Activated CD4-positive, alpha-beta T cell treated with anti-CD3 and anti-CD28 coated beads, Interleukin-10, Interleukin-2, amounts not matched to agents 100 ng/mL and 50 ng/mL, durations not matched to agents 16 hours and 8 hours (primary cell): ENCODE measurements around the gene PVR.
"Not testable (repeated sequence)": the region's sequence is repeated elsewhere in the genome, so short reads cannot be mapped to it uniquely, and the experiment has no call there.

Experiments used
- DNase-seq: peaks from one replicate; pipeline ENCODE4 v3.0.0-alpha.2; 2020

Gene PVR

DNA sequence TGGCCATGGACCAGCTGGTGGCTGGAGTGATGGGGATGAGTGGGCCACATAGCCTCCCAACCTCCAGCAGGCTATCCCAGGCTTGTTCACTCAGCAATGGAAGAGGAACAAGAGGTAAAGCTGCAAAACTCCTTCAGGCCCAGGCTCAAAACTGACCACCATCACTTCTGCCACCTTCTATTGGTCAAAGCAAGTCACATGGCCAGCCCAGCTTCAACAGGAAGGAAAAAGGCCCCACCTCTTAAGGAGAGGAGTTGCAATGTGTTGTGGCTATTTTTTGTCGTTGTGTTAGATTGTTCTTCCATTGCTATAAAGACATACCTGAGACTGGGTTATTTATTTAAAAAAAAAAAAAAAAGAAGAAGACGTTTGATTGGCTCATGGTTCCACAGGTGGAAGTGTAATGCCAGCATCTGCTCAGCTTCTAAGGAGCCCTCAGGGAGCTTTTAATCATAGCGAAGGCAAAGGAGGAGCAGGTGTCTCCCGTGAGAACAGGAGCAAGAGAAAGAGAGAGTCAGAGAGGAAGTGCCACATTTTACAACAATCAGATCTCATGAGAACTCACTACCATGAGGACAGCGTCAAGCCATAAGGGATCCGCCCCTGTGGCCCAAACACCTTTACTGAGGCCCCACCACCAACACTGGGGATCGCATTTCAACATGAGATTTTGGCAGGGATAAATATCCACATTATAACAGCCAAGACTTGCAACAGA lies 24.9 kb upstream of the PVR start:
- DNase-seq = no peak

DNA sequence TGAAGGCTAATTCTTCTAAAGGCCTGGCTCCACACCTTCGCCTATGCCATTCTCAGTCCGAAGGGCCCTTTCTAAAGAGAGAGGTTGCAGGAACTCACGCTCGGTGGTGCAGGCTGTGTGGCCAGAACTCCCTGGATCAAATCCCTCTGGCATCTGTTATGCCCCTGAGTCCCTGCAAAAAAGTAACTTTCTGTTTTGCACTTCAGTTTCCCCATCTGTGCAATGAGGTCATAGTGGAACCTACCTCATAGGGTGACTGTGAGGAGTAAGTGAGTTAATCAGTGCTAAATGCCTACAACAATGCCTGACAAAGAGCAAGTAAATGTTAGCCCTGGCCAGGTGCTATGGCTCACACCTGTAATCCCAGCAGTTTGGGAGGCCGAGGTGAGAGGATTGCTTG lies 23.0 kb upstream of the PVR start:
- no peak for DNase-seq

DNA sequence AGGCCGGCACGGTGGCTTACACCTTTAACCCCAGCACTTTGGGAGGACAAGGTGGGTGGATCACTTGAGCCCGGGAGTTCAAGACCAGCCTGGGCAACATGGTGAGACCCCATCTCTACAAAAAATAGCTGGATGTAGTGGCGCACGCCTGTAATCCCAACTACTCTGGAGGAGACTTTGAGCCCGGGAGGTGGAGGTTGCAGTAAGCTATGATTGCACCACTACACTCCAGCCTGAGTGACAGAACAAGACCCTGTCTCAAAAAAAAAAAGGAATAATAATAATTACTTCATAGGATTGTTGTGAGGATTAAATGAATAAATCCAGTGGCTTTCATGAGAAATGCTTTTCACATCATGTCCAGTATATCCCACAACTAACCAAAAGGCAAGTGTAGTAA lies 22.3 kb upstream of the PVR start:
- DNase-seq = no peak

DNA sequence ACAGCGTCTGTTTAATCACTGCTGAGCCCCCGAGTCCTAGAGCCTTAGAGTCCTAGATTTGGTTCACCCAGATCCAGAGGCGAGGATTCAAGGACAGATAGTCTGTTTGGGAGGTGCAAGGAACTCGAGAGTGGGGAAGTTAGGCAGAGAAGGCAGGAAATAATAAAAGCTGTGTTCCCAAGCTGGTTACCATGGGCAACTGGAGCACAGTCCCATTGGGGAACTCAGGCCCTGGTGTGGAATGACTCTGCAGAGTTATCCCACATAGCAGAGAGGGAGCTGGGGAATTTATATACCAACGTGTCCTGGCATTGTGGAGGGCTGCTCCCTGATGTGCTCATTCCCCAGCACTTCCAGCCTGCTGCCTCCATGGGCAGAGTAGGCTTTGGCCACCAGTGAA lies 20.6 kb upstream of the PVR start:
- DNase-seq = no peak

DNA sequence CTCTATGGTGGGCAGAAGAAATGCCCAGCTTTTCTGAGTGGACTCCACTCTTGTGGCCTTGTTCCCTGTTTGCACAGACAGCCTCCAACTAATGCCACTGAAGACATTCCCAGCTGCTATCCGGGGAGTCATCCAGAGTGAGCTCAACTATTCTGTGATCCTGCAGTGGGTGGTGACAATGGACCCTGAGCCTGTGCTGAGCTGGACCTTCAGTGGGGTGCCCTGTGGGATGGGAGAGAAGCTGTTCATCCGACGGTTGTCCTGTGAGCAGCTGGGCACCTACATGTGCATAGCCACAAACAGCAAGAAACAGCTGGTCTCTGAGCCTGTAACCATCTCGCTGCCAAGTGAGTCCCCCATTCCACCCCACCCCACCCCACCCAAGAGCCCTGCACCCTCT lies 20.1 kb upstream of the PVR start:
- DNase-seq = no peak

DNA sequence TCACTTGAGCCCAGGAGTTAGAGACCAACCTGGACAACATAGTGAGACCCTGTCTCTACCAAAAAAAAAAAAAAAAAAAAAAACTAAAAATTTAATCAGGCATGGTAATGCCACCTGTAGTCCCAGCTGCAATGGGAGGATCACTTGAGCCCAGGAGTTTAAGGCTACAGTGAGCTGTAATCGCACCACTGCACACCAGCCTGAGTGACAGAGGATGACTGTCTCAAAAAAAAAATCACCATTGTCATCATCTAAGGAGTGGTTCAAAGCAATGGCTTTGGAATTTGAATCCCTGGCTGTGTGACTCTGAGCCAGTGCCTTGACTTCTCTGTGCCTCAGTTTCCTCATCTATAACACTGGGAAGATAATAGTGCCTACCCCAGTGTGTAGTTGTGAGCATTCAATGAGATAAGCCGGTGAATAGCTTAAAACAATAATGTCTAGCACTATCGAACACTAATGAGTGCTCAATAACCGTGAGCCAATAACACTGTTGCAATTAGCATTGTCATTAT lies 18.8 kb upstream of the PVR start:
- no peak for DNase-seq

DNA sequence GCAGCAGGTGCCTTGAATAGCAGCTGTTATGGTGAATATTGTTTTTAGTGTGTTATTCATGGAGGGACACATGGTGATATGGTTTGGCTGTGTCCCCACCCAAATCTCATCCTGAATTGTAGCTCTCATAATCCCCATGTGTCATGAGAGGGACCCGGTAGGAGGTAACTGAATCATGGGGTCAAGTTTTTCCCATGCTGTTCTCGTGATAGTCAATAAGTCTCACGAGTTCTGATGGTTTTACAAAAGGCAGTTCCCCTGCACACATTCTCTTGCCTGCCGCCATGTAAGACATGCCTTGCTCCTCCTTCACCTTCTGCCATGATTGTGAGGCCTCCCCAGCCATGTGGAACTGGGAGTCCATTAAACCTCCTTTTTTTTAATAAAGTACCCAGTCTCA lies 18.1 kb upstream of the PVR start:
- DNase-seq = not testable (repeated sequence)

DNA sequence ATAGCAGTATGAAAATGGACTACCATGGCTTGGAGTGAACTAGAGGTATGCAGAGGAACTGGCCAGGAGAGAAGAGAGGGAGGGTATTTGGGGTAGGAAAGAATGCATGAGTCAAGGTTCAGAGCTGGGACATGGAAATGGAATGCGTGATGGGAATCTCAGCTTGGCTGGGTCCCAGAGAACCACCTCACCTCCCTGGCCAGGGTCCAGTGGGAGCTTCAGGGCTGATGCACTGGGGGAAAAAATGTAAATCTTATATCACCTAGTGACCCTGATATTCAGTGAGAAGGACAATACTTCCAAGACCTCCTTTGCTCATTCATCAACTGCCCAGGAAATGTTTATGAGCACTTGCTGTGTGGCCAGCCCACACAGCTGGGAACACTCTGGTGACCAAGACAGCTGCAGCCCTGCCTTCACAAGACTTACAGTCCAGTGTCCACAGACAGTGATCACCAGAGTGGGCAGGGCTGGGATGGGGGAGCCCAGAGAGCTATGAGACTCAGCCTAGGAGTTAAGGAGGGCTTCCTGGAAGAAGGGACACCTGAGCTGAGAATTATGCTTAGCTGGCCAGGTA lies 17.6 kb upstream of the PVR start:
- no peak for DNase-seq

DNA sequence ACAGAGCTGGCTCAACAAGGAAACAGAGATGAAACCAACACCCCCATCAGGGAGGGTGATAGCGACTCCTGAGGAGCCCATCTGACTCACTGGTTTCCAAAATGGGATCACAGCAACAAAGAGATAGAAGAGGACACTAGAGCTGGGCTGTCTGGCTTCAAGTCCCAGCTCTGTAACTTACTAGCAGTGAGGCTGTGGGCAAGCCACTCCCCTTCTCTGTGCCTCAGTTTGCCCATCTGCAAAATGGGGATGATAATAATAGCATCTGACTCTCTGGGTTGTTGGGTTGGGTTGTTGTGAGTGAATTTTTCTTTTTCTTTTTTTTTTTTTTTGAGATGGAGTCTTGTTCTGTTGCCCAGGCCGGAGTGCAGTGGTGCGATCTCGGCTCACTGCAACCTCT lies 16.1 kb upstream of the PVR start:
- DNase-seq = no peak

DNA sequence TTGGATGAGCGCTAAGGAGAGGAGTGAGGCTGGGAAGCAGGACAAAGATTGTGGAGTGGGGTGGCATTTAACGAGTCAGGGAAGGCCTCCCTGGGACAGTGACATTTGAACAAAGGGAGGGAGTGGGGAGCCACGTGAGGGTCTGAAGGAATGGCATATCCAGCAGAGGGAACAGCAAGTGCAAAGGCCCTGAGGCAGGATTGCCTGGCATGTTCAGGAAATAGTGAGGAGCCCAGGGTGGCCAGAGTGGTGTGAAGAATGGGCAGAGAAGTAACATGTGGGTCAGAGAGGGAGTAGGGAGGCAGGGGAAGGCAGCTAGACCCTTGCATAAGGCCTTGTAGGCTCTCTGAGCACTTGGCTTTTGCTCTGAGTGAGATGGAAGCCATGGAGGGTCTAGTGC lies 14.9 kb upstream of the PVR start:
- no peak for DNase-seq

DNA sequence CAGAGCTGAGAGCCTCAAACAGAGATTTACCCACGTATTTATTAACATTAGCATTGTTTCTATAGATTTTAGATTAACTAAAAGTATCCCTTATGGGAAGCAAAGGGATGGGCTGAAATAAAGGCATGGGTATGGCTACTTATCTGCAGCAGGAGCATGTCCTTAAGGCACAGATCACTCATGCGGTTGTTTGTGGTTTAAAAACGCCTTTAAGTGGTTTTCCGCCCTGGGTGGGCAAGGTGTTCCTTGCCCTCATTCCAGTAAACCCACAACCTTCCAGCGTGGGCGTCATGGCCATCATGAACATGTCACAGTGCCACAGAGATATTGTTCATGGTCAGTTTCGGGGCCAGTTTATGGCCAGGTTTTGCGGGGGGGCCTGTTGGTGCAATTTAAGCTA lies 12.1 kb upstream of the PVR start:
- DNase-seq = not testable (repeated sequence)

DNA sequence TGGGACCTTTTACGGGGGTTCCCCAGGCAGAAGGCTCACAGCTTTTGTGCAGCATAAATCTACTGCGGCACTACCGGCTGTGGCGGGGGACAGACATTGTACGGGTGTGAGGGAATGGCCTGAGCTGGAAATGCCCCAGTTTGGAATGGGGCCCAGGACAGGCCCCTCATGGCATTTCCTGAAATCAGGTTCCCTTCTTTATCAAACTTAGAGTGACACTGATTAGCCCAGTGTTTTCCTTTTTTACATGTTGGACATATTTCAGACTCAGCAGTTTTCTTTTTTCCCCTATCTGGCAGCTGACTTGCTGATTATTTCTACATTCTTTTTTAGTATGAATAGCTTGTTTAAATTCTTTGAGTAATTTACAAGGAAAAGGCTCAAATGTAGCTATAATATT lies 9.7 kb upstream of the PVR start:
- not testable (repeated sequence) for DNase-seq

DNA sequence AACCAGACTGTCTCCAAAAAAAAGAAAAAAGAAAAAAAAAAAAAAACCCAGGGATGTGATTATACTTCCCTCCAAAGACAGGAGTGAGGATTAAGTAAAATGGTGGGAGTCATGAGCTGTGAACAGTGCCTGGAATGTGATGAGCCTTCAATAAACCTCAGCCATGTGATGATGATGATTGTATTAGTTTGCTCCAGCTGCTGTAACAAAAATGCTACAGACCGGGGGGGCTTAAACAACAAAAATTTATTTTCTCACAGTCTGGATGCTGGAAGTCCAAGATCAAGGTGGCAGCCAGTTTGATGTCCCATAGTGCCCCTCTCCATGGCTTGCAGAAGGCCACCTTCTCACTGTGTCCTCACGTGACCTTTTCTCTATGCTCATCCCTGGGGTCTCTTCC lies 8.9 kb upstream of the PVR start:
- DNase-seq = no peak

DNA sequence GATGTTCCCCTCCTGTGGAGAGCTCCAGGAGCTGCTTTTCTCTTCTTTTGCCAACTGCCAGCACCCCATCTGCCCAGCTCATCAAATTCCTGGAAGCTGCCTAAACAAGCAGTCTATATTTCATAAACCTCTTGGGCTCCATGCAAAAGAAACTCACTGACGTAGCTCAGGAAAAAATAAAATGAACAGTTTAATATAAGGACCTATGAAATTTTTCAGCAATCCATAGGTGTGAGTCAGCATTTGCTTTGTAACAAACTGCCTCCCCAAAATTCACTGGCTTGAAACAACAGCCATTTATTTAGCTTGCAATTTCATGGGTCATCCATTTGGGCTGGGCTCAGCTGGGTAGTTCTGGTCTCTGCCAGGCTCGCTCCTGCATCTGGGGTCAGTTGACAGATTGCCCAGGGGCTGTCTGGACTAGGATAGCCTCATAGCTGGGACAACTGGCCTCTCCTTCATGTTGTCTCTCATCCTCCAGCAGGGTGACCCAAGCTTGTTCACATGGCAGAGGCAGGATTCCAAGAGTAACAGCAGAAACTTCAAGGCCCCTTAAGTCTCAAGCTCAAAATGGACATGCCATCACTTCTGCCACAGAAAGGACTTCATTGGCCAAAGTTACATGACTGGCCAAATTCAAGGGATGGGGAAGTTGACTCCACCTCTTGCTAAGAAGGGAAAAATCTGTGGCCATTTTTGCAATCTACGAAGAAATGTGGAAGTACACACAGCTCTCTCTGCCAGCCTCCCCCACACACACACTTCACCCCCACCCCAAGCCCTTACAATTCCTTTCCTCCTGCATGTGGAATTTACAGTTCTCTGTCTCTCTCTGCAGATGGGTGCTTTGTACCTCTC lies 7.9 kb upstream of the PVR start:
- DNase-seq = no peak

DNA sequence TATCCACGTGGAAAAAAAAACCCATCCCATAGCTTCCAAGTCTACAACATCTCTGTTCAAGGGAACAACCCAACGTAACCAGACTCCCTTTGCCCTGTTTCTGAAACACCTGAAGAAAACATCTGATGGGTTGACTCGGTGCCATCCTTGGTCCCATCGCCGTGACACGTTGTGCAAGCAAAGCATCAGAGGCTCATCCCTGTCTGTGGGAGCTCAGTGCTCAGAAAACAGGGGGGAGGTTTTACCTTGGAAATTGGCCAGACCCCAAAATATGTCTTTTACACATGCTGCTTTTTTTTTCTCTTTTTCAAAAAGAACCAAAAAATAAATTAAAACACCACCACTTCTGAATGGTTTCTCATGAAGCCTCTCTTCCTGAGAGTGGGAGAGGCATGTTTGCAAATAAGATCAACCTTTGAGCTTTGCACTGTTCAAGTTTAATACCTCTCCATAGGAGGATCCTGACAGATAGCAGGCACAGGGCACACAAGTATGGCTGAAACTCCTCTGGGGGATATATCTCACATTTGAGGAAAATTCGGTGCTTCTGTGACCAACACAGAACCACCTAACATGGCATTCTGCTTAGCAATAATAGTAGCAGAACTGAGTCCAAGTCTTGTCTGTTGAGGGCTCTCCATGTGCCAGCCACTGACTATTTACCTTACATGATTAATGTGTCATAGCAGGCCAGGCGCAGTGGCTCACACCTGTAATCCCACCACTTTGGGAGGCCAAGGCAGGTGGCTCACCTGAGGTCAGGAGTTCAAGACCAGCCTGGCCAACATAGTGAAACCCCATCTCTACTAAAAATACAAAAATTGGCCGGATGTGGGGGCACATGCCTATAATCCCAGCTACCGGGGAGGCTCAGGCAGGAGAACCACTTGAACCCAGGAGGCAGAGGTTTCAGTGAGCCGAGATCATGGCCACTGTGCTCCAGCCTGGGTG lies 7.0 kb upstream of the PVR start:
- DNase-seq = no peak

DNA sequence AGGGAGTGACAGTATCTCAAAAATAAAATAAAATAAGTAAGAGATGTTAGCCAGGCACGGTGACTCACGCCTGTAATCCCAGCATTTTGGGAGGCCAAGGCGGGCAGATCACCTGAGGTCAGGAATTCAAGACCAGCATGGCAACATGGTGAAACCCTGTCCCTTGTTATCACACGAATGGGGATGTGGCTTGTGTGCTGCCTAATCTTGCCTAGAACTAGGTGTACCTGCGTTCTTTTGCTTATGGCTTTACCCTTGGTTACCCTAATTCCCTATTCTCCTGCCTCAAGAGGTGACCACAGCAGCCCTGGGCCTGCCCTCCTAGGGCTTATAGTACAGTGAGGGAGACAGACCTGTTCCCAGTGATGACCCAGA lies 6.3 kb upstream of the PVR start:
- no peak for DNase-seq

DNA sequence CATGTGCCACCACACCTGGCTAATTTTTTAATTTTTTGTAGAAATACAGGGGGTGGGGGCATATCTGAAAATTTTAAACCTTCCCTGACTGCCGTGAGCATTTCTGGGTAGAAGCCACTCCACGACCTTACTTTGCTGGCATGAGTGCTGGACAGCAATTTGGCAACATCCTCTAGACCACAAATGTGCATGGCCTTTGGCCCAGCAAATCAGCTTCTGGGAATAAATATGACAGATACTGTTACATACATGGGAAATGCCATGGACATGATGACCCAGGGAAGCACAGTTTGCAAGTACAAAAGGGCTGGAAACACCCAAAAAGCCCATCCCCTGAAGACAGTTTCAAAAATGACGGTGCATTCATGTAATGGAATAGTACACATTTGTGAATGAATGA lies 3.2 kb upstream of the PVR start:
- no peak for DNase-seq

DNA sequence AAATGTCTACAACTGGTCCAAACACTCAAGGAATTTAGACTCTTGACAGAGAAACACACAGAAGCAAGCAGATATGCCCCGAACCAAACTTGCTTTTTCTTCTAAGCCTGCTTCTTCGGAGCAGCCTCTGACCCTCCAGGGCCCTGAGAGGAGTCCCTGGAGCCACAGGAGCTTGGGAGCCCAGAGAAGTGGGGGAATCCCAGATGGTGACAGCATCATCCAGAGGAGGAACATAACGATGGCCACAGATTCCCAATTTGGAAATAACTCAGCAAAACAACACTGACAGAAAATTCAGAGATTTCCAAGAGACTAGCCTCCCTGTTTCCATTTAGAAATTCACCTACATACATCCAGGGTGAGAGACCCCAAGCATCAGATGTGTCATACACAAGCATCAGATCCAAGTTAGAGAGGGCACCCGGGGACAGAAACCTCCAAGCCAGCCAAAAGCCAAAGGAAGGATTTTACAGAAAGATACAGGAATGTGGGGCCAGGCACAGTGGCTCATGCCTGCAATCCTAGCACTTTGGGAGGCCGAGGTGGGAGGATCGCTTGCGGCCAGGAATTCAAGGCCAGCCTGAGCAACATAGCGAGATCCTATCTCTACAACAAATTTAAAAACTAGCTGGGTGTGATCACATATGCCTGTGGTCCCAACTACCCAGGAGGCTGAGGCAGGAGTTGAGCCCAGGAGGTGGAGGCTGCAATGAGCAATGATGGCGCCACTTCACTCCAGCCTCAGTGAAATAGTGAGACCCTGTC lies 2.0 kb upstream of the PVR start:
- DNase-seq = no peak

DNA sequence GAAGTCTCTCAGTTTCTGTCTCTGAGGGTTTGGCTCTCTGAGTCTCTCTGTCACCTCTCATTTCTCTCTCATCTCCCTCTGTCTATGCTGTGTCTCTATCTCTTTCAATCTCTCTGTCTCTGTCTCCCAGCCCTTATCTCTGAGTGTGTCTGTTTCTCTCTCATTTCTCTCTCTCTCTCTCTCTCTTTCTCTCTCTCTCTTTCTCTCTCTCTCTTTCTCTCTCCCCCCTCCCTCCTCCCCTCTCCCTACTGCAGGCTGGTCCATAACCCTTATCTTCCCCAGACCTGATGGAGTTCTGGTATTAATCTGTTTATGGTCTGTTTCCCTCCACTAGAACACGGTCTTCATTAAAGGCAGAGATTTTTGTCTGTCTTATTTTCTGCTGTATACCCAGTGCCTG lies 1.3 kb upstream of the PVR start:
- no peak for DNase-seq

DNA sequence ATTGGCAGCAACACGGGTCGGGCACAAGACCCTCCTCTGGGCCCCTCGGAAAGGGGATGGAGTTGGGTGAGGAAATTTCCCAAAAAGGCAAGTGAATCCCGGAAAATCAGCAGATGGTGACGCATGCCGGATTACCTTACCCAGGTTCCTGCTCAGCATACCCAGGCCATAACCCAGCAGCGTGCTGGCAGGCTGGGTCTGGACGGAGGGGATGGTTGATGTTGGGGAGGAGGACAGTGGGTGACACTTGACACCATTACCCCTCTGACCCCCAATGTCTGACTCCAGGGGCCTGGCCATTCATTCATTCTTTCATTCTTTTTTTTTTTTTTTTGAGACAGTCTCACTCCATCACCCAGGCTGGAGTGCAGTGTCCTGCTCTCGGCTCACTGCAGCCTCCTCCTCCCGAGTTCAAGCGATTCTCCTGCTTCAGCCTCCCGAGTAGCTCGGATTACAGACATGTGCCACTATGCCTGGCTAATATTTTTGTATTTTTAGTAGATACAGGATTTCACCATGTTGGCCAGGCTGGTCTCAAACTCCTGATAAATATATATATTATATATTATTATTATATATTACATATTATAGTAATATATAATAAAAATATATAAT lies 799 bp downstream of the PVR start:
- DNase-seq = peak; percentile 13

DNA sequence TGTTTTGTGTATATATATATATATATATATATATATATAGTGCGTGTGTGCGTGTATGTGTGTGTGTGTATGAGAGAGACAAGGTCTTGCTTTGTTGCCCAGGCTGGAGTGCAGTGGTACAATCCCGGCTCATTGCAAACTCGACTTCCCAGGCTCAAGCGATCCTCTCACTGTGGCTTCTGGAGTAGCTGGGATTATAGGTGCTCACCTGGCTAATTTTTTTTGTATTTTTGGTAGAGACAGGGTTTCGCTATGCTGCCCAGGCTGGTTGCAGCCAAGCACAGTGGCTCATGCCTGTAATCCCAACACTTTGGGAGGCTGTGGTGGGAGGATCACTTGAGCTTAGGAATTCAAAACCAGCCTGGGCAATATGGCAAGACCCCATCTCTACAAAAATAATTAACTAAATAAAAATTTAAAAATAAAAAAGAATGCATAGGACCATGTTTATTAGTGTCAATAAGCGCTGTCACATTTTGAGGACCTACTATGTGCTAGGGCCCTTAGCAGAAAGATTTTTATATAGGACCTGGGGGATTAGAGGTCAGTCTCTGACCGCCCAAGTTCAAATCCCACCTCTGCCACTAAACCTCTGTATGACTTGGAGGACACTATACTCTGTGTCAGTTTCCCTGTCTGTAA lies 1.8 kb downstream of the PVR start:
- DNase-seq = no peak
